22Rv1 (cell line): ENCODE data around the gene OPN4.
"Not testable (repeated sequence)": the region's sequence is repeated elsewhere in the genome, so short reads cannot be mapped to it uniquely, and the experiment has no call there.

Source experiments
- H3K27ac ChIP-seq: fragments of 450-650 bp; 2 replicates; pipeline ENCODE4 v1.5.1; 2017
- CTCF ChIP-seq: fragments of 450-650 bp; IDR thresholded peaks from 2 replicates; pipeline ENCODE4 v1.5.1; 2017; ENCODE audit warnings: mild to moderate bottlenecking
- ZFX ChIP-seq: fragments of 450-650 bp; IDR thresholded peaks from 2 replicates; pipeline ENCODE4 v1.6.1; 2017; ENCODE audit warnings: antibody characterized with exemption, borderline replicate concordance

OPN4 gene

GRCh38 chr10:86654411-86655172 is at the start of gene OPN4:
TSS of gene OPN4 (plus strand) at chr10:86654547. CDS start at chr10:86654784, 237 bp downstream.
- H3K27ac ChIP-seq: no peak within 1 kb of the TSS
- no peak for TF ChIP-seq CTCF
- no peak for TF ChIP-seq ZFX

- H3K27ac ChIP-seq: no peak overlapping the region
- no peak for TF ChIP-seq CTCF
Measured at GRCh38 chr10:86607674-86608073, 46.7 kb upstream of the OPN4 start.

- H3K27ac ChIP-seq: no peak overlapping the region
- TF ChIP-seq ZFX (no peak), CTCF (no peak)
Measured at GRCh38 chr10:86609920-86610319, 44.4 kb upstream of the OPN4 start.

GRCh38 chr10:86611386-86611785 is 43.0 kb upstream of the OPN4 start:
- TF ChIP-seq ZFX (no peak), CTCF (no peak)
- no peak overlapping the region for H3K27ac ChIP-seq

GRCh38 chr10:86613096-86613495 is 41.3 kb upstream of the OPN4 start:
- H3K27ac ChIP-seq: no peak overlapping the region
- TF ChIP-seq ZFX (no peak), CTCF (no peak)

GRCh38 chr10:86613905-86614304 is 40.4 kb upstream of the OPN4 start:
- TF ChIP-seq ZFX (no peak), CTCF (no peak)
- H3K27ac ChIP-seq: no peak overlapping the region

GRCh38 chr10:86614853-86615252 is 39.5 kb upstream of the OPN4 start:
- no peak overlapping the region for H3K27ac ChIP-seq
- TF ChIP-seq CTCF: no peak
- no peak for TF ChIP-seq ZFX

GRCh38 chr10:86617278-86617677 is 37.1 kb upstream of the OPN4 start:
- H3K27ac ChIP-seq: not testable (repeated sequence)
